Measurements from ENCODE around the gene PRKG1. TPM values are rescaled to one million over a fixed set of nuclear protein-coding genes. Genes with fewer than 3 reads are reported as not detected.

Gene PRKG1
- total and polyA plus RNA-seq, 2 of the 8 experiments (the other 6 are each of a cell fraction or from before 2014, with no cell fraction given), result 4.2 to 15.2 TPM

DNA sequence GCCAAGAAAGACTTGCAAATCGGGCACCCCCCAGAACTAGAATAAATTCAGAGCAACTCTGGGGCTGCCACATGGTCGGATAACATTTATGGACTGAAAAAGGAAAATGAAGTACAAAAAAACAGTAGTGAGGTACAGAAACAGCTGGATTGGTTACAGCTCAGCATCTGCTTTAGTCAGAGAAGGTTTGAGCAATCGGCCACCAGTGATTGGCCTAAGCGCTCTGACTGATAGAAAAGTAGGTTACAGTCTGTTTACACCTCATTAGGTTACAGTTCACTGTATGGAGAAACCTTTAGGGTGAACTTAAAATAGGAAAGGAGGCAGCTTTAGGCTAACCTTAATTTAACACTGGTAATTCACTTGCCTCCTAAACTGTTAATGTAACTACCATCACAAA lies 1137.8 kb downstream of the PRKG1 start (continued):
- TF ChIP-seq GTF2F1 (IDR thresholded peaks at IDR 0.05; ENCODE audit: borderline replicate concordance, low read depth, low read length) (no peak), SP2 (IDR thresholded peaks at IDR 0.05; ENCODE audit: low read length) (no peak), SP1 (IDR thresholded peaks at IDR 0.05; ENCODE audit: low read depth, low read length) (no peak), MAFK (IDR thresholded peaks at IDR 0.05; ENCODE audit: low read depth, low read length) (no peak), TAF1 (IDR thresholded peaks at IDR 0.05; ENCODE audit: low read depth, low read length) (no peak), CHD2 (IDR thresholded peaks at IDR 0.05; ENCODE audit: low read length) (no peak), YY1 (IDR thresholded peaks at IDR 0.05; ENCODE audit: low read depth, low read length) (no peak)

Data from H1 (cell line).